Activated CD8-positive, alpha-beta memory T cell treated with anti-CD3 and anti-CD28 coated beads for 24 hours (primary cell): Measurements from ENCODE around the gene NPHS1.
A peak's percentile ranks its signal among the peaks of the same experiment; 100 is the strongest.
"Not testable (repeated sequence)": the region's sequence is repeated elsewhere in the genome, so short reads cannot be mapped to it uniquely, and the experiment has no call there.

Experiments
- DNase-seq: peaks from one replicate; pipeline ENCODE4 v3.0.0-alpha.2; 2020

NPHS1 gene

DNA sequence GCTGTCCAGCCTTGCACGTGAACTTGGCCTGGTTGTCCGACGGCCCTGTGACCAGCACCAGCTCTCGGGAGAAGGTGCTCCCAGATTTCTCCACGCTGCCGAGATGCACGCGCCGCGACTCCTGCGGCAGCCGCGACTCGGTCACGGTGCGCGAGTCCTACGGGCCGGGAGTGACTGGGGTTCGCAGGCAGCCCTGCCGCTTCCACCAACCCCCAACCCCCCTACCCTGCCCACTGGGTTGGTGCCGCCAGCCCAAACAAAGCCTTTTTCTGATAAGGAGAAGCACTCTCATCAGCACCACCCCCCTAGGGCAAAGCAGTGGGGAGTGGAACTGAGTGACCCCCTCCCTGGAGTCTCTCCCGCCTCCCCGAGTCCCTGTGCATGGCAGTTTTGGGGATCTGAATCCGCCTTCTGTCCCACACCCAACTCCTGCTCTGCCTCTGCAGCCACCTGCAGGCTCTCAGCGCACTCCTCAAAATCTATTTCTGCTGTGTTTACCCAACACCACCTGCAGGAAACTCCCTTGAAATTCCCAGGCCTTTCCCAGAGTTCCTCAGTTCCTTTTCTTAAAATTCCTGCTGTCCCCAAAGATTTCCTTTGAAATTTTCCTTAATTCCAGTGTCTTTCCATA is 6.2 kb downstream of the NPHS1 start:
- no peak for DNase-seq

DNA sequence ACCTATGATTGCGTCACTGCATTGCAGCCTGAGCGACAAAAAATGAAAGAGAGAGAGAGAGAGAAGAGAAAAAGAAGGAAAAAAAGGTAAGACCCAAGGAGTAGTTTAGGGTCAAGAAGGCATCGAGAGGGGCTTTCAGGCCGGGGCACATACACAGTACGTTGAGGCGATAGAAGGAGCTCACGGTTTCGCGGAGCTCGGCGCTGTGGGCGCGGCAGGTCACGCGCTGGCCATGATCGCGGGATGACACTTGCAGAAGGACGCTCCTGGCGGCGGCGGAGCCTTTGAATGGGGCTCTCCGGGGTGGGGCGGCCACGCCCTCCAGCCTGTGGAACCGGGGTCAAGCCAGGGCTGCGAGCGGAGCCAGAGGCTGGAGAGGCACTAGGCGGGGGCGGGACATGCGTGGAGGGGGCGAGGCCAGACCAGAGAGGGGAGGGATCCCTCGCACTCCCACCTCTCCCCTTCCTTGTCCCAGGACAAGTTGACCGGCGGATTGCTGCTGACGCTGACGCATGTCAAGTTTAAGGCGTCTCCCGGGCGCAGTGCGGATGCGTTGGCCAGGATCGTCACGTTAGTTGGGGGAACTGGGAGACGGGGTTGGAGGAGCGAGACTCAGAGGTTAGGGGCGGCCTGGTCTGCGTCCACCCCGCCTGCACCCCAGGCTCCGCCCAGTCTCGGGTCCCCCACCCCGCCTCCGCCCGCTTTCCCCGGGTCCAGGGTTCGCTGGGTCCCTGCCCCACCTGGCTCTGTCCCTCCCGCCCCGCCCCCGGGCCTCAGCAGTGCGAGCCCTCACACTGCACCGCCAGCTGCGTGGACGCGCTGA is 6.9 kb downstream of the NPHS1 start:
- no peak for DNase-seq

DNA sequence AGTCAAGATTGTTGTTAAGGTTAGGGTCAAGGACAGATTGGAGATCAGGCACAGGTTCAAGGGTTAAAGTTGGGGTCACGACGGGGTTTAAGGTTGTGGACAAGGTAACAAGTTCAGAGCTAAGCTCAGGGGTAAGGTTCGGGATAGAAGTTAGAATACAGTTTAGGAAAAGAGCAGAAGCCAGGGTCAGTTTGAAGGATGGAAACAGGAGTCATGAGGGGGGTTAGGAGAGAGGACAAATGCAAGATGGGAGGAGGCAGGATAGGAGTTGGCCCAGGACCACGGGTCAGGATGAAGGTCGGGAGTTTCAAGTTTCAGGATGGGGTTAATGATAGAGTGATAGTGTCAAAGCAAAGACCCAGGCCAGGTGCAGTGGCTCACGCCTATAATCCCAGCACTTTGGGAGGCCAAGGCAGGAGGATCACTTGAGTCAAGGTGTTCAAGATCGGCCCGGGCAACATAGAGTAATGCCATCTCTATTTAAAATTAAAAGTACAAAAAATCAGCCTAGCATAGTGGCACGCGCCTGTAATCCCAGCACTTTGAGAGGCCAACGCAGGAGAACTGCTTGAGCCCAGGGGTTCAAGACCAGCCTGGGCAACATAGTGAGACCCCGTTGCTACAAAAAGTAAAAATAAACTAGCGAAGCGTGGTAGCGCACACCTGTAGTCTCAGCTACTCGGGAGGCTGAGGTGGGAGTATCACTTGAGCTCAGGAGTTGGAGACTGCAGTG is 7.7 kb downstream of the NPHS1 start:
- DNase-seq: no peak

DNA sequence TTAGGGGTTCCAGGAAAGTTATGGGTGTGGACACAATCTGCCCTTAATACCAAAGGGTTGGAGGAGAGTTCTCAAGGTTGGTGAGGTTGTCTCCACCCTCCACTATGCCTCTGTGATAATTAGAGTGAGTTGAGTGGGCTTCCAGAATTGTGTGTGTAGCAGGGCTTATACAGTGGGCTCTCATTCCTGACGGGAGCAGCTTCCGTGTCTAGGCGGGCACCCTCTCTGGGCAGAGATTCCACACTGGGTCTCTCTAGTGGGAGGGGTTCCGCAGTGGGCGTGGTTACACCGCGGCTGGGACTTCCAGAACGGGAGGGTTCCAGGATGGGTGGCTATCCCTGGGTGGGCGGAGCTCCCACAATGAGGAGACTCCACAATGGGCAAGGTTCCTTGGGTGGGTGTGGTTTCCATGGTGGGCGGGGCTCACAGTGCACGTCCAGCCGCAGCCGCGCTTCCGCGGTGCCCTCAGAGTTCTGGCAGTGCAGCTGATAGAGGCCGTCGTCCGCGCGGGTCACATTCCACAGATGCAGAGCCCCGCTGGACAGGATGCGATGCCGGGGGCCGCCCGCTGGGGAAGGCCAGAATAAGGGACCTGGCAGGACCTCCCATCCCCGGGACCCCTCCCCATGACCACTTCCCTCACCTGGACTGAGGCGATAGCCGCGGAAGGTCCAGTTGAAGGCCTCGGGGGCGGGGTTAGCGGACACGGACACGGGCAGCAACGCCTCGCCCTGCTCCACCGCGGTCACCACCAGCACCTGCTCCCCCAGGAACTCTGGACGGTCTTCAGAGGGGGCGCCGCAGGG is 8.4 kb downstream of the NPHS1 start:
- no peak for DNase-seq

DNA sequence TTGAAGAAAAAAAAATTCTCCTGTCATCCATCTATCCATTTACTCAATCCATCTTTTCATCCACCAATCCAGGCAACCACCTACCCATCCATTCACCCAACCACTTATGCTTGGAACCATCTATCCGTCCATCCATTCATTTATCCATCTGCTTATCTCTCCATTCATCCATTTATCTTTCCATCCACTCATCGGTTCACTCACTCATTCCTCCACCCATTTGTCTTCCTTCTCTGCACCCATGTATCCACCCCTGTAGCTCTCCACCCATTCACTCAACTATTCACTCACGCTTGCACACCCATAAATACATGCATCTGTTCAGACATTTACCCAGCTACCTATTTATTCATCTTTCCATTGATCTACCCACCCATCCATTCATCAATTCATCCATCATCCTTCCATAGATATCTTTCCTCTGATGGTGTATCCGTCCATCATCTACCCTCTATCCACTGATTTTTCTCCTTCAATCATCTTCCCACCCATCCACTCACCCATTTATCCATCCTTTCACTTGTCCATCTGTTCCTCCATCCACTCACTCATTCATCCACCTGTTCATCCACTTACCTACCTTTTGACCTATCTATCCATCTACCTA is 9.5 kb downstream of the NPHS1 start:
- no peak for DNase-seq

DNA sequence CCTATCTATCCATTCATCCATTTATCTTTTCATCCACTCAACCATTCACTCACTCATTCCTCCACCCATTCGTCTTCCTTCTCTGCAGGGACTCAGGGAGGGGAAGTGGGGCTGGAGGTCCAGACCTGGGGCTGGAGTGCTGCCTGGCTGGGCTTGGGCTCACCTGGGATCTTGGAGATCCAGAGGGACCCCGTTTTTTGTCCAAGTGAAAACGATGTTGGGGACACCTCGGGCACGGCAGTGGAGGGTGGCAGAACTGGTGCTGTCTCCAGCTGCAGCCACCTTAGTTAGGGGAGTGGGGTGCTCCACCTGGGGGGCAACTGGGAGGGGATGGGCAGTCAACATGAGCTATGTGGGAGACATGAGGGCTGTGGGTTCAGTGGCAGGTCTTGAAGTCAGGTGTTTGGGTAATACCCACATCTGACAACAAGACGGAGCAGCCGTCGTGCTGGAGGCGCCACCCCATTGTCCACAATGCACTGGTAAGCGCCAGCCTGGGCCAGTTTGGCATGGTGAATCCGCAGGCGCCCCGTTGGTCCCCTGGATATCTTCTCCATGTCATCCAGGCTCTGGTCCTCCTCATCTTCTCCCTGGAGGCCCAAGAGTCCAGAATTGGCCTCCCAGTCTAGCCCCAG is 10.2 kb downstream of the NPHS1 start:
- DNase-seq: no peak

DNA sequence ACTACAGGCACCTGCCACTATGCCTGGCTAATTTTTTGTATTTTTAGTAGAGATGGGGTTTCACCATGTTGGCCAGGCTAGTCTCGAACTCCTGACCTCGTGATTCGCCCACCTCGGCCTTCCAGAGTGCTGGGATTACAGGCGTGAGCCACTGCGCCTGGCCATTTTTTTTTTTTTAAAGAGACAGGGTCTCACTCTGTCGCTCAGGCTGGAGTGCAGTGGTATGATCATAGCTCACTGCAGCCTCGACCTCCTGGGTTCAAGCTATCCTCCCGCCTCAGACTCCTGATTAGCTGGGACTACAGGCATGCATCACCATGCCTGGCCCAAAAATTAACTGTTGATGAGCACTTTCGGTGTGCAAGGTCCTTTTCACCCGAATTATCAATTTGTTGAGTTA is 16.2 kb downstream of the NPHS1 start:
- not testable (repeated sequence) for DNase-seq

DNA sequence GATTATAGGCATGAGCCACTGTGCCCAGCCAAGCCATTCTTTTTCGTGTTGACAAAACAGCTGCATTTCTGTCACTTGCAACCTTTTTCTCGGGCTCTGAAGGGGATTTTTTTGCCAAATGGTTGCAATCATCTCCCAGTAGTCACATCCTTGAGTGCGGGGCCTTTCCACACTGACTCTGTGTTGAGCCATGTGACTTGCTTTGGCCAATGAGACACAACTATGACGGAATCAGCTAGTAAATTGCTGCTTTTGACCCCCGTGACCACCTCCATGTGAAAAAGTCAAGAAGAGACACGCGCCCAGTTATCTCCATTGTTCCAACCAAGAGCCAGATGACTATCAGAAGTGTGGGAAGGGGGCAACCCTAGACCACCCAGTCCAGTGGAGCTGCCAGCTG is 18.3 kb downstream of the NPHS1 start:
- DNase-seq: no peak

DNA sequence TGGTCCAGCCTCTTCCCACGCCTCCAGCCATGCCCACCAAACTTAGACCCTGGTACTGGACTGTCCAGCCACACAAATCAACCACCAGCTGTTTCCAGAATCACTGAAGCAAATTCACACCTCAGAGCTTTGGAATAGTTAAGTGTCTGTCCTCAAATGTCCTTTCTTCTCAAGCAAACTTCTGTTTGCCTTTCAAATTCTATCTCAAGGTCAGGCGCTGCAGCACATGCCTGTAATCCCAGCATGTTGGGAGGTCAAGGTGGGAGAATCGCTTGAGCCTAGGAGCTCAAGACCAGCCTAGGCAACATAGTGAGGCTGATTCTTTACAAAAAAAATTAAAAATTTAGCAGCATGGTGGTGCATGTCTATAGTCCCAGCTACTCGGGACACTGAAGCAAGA is 20.2 kb downstream of the NPHS1 start:
- DNase-seq: no peak

DNA sequence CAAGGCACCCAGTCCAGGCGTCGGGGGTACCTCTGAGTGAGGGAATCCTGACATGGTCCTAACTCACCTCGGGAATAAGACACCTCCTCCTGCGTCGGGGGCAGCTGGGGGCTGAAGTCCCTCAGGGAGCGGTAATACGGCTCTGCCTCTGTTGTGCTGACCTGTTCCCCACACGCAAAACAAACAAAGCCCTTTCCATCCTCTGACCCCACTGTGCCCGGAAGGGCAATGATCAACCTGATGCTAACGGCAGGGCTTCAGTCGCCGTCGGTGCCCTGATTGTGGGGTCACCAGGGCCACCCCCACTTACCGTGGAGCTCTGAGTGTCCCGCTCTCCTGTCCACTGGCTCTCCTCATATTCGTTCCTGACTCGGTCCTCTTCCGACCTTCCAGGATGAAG is 21.3 kb downstream of the NPHS1 start:
- DNase-seq: no peak

DNA sequence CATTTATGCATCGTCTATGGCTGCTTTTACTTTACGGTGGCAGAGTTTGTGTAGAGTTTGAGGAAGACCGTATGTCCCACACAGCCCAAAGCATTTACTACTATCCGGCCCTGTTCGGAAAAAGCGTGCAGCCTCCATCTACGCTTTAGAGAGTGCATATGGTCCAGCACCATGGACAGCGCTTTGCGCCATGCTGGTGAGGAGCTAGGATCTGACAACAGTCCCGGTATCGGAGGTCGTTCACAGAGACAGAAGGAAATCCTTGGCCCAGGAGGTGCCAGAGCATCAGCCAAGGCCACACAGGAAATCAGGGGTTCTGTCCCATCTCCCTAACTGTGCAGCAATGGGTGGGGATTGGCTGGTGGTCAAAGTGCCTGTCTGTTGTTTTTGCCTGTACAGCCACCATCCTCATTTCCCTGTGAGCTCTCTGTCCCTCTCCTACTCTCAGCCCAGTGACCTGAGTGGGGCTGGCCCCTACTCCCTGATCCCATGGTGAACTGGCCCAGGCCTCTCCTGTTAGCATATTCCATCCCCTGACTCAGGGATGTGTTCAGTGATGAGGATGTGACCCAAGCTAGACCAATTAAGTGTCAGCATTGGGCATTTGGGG is 23.5 kb downstream of the NPHS1 start:
- DNase-seq: peak; percentile 74

DNA sequence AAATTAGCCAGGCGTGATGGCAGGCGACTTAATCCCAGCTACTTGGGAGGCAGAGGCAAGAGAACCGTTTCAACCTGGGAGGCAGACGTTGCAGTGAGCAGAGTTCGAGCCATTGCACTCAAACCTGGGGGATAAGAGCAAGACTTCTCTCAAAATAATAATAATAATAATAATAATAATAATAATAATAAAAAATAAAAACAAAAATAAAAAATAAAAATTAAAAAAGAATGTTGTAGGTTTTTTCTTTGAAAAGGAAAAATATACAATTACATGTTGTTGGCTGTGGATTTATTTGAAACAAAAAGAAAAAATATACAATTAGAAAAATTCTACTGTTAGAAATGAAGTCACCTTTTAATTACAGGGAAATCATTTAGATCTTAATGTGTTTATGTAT is 28.2 kb downstream of the NPHS1 start:
- DNase-seq: no peak

DNA sequence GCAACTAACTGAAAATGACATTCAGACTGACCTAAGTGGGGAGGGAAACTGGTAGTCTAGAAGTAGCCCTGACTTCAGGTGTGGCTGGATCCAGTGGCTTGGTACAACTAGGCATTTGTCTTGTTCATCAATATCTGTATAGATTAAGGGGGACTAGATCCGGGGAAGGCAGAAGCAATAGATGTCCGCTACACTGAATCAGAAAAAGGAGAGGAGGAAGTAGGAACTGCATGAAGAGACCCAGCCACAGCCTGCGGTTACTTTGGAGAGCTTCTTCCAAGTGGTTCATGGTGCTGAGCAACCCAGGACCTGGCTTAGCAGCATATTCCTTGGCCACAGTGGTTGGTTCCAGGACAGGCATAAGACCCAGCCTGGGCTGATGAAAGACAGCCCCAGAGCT is 29.7 kb downstream of the NPHS1 start:
- no peak for DNase-seq

DNA sequence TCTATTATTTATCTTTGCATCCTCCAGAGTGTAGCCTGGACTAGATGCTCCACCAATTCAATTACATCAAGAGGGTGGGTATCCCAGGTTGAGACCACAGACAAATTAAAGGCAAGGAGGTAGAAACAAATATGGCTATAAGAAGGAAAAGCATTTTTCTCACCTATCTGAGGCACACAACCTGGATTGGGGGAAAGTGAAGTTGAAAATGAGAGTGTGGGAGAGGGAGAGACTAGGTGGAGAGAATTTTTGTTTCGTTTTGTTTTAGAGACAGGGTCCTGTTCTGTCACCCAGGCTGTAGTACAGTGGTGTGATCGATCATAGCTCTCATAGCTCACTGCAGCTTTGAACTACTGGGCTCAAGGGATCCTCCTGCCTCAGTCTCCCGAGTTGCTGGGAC is 33.9 kb downstream of the NPHS1 start:
- no peak for DNase-seq

DNA sequence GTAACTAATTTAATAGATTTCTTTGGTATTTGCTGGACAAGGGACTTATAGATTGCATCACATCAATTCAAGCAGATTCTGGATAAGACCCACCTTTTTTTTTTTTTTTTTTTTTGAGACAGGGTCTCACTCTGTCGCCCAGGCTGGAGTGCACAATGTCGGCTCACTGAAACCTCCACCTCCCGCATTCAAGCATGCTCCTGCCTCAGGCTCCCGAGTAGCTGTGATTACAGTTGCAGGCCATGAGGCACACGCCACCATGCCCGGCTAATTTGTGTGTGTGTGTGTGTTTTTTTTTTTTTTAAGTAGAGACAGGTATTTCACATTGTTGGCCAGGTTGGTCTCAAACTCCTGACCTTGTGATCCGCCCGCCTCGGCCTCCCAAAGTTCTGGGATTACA is 35.5 kb downstream of the NPHS1 start:
- DNase-seq: no peak

DNA sequence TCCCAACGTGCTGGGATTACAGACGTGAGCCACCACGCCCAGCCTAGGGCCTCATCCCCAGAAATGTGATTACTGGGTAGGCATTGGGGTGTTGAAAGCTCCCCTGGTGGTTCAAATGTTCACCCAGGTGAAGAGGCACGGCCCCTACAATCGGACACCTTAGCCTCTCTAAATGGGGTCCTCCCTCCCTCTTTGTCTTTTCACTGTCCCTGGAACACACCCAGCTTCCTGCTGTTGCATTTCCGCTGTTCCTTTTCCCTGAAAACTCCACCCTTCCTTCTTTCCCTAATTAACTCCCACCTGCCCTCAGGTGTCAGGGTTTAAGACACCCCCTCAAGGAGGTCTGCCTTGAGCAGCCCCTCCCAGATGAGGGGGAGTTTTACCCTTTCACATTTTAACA is 36.0 kb downstream of the NPHS1 start:
- no peak for DNase-seq

DNA sequence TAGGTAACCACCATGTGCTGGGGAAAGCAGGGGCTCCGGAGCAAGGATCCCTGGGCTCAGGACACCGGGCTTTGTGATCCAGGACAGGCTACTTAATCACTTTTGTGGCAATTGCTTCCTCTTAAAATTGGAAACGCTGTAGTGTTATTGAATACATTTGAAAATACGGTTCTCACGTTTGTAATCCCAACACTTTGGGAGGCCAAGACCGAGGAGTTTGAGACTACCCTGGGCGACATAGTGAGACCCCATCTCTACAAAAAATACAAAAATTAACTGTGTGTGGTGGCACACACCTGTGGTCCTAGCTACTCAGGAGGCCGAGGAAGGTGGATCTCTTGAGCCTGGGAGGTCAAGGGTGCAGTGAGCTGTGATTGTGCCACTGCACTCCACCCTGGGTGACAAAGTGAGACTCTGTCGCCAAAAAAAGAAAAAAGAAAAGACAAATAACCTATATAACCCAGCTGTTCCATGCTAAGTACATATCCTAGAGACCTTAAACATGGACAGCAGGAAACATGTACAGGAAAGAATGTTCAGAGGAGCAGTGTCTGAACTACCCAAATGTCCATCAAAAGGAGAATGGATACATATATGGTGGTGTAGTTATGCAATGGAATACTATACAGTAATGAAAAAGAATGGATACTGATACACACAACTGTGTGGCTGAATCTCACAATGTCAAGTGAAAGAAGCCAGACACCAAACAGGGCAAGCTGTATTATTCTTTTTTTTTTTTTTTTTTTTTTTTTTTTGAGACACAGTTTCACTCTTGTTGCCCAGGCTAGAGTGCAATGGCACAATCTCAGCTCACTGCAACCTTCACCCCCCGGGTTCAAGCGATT is 39.0 kb downstream of the NPHS1 start:
- no peak for DNase-seq

DNA sequence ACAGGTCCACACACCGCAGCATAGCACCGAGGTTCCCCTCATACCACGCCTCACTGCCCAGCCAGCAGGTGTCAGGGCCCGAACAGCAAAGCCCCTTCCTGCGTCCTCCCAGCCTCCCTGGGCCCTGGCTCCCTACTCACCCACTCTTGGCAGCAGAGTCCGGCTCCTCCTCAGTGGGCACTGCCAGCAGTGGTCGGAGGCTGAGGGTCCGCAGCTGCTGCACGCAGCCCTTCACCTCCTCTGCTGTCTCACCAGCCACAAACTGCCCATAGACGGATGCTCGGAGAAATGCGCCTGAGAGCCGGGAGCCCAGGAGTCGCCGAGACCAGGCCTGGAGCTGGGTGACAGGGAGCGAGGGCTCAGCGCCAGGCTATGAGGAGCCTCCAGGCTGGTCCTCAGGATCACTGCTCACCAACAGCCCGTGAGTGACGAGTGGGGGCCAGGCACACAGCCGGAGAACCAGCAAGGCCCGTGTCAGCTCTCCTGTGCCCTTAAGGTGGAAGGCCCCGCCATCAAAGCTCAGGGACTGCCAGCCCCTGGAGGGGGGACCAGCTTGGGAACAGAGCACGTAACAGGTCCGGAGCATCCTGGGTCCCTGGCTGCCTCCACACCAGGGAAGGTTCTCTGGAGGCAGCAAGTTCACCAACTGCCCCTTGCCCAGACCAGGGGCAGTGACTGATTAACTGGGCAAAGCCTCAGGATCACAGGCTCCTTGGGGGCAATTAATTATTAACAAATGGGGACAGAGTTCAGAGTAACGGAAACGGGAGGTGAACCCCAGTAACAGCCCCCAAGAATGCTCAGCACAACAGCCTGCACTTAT is 39.9 kb downstream of the NPHS1 start, which contains the start of gene PRODH2:
TSS of gene PRODH2 (minus strand) at position 626 of the 823 bp plus-strand sequence. CDS start at position 586, 40 bp downstream.
- DNase-seq: no peak

DNA sequence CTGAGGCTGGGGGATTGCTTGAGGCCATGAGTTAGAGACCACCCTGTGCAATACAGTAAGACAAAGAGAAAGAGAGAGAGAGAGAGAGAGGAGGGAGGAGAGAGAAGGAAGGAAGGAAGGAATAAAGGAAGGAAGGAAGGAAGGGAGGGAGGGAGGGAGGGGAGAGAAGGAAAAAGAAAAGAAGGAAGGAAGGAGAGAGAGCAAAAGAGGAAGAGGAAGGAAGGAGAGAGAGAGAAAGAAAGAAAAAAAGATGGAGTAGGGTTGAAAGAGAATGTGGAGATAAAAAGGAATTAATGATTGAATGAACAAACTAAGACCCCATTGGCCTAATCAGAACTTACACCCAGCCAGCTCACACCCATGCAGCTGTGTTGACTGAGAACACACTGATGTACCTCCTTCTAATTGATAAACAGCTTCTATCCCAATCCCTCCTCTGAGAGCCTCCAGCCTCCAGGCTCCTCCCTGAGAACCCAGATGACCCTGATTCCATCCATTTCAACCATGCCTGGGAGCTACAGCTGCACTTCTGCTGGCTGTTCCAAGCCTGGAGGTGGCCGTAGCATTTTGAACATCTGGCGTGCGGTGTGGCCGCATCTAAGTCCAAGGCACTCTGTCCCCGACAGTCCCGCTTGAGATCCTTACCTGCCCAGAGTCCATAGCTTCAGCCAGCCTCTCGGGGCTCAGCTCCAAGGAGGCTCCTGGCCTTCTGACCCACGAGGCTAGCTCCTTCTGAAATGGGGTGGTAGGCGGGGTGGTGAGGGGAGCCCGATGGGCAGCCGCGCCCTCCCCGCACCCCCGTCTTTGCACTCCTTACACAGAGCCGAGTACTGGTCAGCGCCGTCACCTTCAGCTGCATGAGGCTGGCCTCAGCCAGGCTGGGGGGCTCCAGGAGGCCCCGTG is 40.7 kb downstream of the NPHS1 start:
- no peak for DNase-seq
